Measurements from ENCODE around the gene CD99L2.

DNA sequence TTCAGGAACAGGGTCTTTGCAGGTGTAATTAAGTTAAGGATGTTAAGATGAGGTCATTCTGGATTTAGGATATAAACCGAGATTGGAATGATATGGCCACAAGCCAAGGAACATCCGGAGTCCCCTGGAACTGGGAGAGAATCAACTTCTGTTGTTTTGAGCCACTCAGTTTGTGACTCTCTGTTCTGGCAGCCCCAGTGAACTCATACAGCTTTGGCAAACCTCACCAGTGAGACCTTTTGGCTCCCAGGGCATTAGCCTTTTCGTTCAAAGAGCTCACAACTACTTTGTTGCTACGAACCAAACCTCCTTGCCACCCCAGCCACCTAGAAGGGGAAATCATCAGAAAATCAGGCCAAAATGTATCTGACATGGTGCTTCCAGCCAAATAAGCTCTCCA is 124.8 kb downstream of the CD99L2 start:
- TF ChIP-seq, protein P1, sequence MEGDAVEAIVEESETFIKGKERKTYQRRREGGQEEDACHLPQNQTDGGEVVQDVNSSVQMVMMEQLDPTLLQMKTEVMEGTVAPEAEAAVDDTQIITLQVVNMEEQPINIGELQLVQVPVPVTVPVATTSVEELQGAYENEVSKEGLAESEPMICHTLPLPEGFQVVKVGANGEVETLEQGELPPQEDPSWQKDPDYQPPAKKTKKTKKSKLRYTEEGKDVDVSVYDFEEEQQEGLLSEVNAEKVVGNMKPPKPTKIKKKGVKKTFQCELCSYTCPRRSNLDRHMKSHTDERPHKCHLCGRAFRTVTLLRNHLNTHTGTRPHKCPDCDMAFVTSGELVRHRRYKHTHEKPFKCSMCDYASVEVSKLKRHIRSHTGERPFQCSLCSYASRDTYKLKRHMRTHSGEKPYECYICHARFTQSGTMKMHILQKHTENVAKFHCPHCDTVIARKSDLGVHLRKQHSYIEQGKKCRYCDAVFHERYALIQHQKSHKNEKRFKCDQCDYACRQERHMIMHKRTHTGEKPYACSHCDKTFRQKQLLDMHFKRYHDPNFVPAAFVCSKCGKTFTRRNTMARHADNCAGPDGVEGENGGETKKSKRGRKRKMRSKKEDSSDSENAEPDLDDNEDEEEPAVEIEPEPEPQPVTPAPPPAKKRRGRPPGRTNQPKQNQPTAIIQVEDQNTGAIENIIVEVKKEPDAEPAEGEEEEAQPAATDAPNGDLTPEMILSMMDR (IDR thresholded peaks at IDR 0.05 in 4 of 5, conservative IDR thresholded peaks at IDR 0.05 in 1 of 5), result no peak
- TF ChIP-seq POLR2A (IDR thresholded peaks at IDR 0.05), result no peak
